ENCODE results near the gene ODAD2.

Gene ODAD2, protein sequence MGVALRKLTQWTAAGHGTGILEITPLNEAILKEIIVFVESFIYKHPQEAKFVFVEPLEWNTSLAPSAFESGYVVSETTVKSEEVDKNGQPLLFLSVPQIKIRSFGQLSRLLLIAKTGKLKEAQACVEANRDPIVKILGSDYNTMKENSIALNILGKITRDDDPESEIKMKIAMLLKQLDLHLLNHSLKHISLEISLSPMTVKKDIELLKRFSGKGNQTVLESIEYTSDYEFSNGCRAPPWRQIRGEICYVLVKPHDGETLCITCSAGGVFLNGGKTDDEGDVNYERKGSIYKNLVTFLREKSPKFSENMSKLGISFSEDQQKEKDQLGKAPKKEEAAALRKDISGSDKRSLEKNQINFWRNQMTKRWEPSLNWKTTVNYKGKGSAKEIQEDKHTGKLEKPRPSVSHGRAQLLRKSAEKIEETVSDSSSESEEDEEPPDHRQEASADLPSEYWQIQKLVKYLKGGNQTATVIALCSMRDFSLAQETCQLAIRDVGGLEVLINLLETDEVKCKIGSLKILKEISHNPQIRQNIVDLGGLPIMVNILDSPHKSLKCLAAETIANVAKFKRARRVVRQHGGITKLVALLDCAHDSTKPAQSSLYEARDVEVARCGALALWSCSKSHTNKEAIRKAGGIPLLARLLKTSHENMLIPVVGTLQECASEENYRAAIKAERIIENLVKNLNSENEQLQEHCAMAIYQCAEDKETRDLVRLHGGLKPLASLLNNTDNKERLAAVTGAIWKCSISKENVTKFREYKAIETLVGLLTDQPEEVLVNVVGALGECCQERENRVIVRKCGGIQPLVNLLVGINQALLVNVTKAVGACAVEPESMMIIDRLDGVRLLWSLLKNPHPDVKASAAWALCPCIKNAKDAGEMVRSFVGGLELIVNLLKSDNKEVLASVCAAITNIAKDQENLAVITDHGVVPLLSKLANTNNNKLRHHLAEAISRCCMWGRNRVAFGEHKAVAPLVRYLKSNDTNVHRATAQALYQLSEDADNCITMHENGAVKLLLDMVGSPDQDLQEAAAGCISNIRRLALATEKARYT

DNA sequence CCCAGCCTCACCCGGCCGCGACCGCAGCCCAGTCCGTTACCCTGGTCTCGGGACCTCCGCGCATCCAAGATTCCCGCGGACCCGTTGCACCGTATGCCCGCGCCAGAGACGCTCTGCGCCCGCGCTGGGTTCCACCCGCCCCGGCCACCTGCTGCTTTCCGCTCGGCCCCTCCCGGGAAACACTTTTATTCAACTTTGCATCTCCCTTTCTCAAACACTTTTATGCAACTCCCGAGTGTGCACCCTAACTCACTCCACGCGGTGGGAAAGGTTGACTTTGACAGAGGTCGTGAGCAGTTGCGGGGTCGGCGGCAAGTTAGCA is at the start of gene ODAD2:
TSS of gene ODAD2 (minus strand) at position 126 of the 322 bp plus-strand sequence. CDS start 3,937 bp downstream, outside the sequence.
- ChIA-PET CTCF (no interaction called here), POLR2A (no interaction called here)
- DNase-seq (ENCODE audit: low read depth, low spot score): no peak
- TF ChIP-seq, protein P1, sequence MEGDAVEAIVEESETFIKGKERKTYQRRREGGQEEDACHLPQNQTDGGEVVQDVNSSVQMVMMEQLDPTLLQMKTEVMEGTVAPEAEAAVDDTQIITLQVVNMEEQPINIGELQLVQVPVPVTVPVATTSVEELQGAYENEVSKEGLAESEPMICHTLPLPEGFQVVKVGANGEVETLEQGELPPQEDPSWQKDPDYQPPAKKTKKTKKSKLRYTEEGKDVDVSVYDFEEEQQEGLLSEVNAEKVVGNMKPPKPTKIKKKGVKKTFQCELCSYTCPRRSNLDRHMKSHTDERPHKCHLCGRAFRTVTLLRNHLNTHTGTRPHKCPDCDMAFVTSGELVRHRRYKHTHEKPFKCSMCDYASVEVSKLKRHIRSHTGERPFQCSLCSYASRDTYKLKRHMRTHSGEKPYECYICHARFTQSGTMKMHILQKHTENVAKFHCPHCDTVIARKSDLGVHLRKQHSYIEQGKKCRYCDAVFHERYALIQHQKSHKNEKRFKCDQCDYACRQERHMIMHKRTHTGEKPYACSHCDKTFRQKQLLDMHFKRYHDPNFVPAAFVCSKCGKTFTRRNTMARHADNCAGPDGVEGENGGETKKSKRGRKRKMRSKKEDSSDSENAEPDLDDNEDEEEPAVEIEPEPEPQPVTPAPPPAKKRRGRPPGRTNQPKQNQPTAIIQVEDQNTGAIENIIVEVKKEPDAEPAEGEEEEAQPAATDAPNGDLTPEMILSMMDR (IDR thresholded peaks at IDR 0.05; ENCODE audit: insufficient read depth, low read length, missing control alignments): no peak
- H3K4me3 ChIP-seq (ENCODE audit: low read depth, low read length): peak within 1 kb of the TSS; percentile 67

DNA sequence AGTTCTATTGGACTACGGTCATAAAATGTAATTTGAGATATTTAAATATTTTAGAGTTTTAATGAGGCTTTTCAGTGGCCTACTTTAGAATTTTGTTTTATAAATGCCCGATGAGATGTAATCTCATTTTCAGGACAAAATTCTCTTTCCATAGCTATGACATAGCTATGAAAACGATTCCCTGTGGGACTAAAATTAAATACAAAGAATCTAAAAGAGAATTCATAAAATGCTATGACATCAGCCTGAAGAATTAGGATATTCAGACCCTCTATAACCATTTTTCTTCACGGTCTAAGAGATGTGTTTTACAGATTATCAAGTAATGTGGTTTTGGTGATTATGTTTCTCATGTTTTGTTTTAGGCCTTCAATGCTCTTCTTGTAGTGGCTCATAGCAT is 48.2 kb upstream of the ODAD2 start:
- H3K4me3 ChIP-seq (ENCODE audit: low read depth, low read length): no peak overlapping the region
- POLR2A ChIA-PET: no interaction called here
- TF ChIP-seq, protein P1 (IDR thresholded peaks at IDR 0.05; ENCODE audit: insufficient read depth, low read length, missing control alignments): no peak
- DNase-seq (ENCODE audit: low read depth, low spot score): no peak
- CTCF ChIA-PET: no interaction called here

DNA sequence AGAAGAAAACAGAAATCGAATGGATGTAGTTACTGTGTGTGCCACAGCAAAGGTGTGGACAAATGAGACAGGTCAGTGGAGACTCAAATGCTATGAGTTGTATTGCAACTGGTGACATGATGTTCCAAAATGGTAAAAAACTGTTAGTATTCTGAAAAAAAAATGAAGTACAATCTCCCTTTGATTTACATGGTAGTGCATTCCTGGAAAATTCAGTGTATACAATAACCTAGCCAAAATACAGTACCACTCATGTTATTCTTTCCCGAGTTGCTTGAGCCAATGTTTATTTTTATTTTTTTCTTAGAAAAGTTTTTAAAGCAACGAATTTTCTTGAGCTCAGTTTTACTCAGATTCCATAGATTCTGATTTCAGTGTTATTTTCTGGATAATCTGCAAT is 47.7 kb upstream of the ODAD2 start:
- TF ChIP-seq, protein P1 (IDR thresholded peaks at IDR 0.05; ENCODE audit: insufficient read depth, low read length, missing control alignments): no peak
- ChIA-PET CTCF (no interaction called here), POLR2A (no interaction called here)
- no peak for DNase-seq (ENCODE audit: low read depth, low spot score)
- no peak overlapping the region for H3K4me3 ChIP-seq (ENCODE audit: low read depth, low read length)

DNA sequence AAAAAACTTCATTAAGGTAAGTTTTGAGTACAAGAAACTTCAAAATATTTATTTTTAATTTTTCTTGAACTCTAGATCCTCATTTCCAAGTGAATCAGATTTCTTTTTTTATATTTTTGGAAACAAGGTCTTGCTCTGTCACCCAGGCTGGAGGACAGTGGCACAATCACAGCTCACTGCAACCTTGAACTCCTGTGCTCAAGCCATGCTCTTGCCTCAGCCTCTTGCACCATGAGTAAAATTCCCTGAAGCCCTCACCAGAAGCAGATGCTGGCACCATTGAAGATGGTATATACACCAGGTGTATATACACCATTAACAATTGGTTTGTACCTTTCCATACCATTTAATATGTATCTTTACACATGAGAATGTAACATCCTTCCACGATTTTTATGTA is 45.1 kb upstream of the ODAD2 start:
- CTCF ChIA-PET: interaction anchor here (1.4 kb wide), 1 partner anchor 157 kb away, joined by 3 read pairs; no protein-coding TSS in a partner anchor
- POLR2A ChIA-PET: no interaction called here
- TF ChIP-seq, protein P1 (IDR thresholded peaks at IDR 0.05; ENCODE audit: insufficient read depth, low read length, missing control alignments): no peak
- DNase-seq (ENCODE audit: low read depth, low spot score): no peak
- no peak overlapping the region for H3K4me3 ChIP-seq (ENCODE audit: low read depth, low read length)

DNA sequence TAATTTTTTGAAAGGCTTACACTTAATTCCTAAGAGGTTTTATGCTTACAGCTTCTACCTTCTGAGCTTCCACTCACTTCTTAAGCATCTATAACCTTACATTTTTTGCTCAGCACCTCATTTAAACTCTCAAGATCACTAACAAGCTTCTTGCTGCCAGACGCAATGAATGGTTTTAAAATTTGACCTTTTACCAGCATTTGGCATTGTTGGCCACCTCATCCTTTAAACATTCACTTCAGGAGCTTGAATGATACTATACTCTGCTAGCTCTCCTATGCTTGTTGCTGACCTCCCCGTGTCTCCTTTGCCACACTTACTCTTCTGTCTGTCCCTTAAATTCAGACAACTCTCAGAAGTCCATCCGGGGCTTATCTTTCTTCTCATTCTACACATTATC is 37.7 kb upstream of the ODAD2 start:
- CTCF ChIA-PET: no interaction called here
- DNase-seq (ENCODE audit: low read depth, low spot score): peak; percentile 56
- POLR2A ChIA-PET: no interaction called here
- TF ChIP-seq, protein P1 (IDR thresholded peaks at IDR 0.05; ENCODE audit: insufficient read depth, low read length, missing control alignments): no peak
- no peak overlapping the region for H3K4me3 ChIP-seq (ENCODE audit: low read depth, low read length)
